T-cell (primary cell): ENCODE measurements around the gene ANKRD34C. TPM values are rescaled to one million over a fixed set of nuclear protein-coding genes. Genes with fewer than 3 reads are reported as not detected.
A peak's percentile ranks its signal among the peaks of the same experiment; 100 is the strongest.

Experiments
- ATAC-seq, 4 experiments: fragments of 200-7000 bp in 3 of 4; fragments of 150-1000 bp in 1 of 4; cut with Tn5 transposase; replicated peaks in 1 of 4; 1 replicate in 3 of 4; 2 replicates in 1 of 4; pipeline ENCODE4 v1.10.0; 2021; ENCODE audit warnings: moderate library complexity in 3 of 4, mild to moderate bottlenecking in 2 of 4, moderate number of reproducible peaks in 1 of 4
- CTCF ChIA-PET, 2 donors: fragments of 300-600 bp; sonication (Branson Sonifier 250); formaldehyde crosslinking; loops; one replicate each; lab custom pipeline; 2022; ENCODE audit warnings: antibody characterized with exemption in 2 of 2; lab: Charles Lee
- POLR2A ChIA-PET, 2 donors: fragments of 300-600 bp; sonication (Branson Sonifier 250); formaldehyde crosslinking; loops; one replicate each; lab custom pipeline; 2022; ENCODE audit warnings: antibody characterized with exemption in 2 of 2; lab: Charles Lee
- DNase-seq, 35 experiments: peaks; one replicate each; pipeline versions ENCODE4 v3.0.0 to v3.0.0-alpha.2; 2013 to 2023
- H3K27ac ChIP-seq: one replicate; pipeline ENCODE4 v1.5.1; 2013; ENCODE audit warnings: low read length
- H3K27me3 ChIP-seq, 2 experiments: replicated peaks in 1 of 2; 1 replicate in 1 of 2; 2 replicates in 1 of 2; pipeline versions ENCODE4 v1.6.1 to v1.7.0; 2013; ENCODE audit warnings: low read length in 1 of 2, mixed read lengths in 1 of 2; ENCODE audit not compliant: control insufficient read depth in 2 of 2, insufficient read depth in 2 of 2; ENCODE audit errors: extremely low read depth in 1 of 2
- H3K36me3 ChIP-seq, 2 donors: 1 replicate in 1 of 2; 2 replicates in 1 of 2; pipeline versions ENCODE4 v1.6.1 to v1.7.0; 2013; ENCODE audit warnings: low read length in 1 of 2; ENCODE audit not compliant: control insufficient read depth in 2 of 2, insufficient read depth in 1 of 2; ENCODE audit errors: extremely low read depth in 1 of 2
- H3K4me1 ChIP-seq, 2 experiments: 1 replicate in 1 of 2; 2 replicates in 1 of 2; pipeline versions ENCODE4 v1.6.1 to v1.7.0; 2013; ENCODE audit warnings: low read length in 2 of 2, mixed read lengths in 1 of 2; ENCODE audit not compliant: insufficient read depth in 2 of 2, control insufficient read depth in 1 of 2; ENCODE audit errors: extremely low read depth in 1 of 2
- H3K4me3 ChIP-seq, 2 donors: 1 replicate in 1 of 2; 2 replicates in 1 of 2; pipeline versions ENCODE4 v1.5.1 to v1.7.0; 2013; ENCODE audit warnings: mild to moderate bottlenecking in 2 of 2, low read length in 1 of 2, moderate library complexity in 1 of 2; ENCODE audit not compliant: control insufficient read depth in 1 of 2; ENCODE audit errors: extremely low read depth in 1 of 2
- H3K9me3 ChIP-seq: 2 replicates; pipeline ENCODE4 v1.7.0; 2013
- H3K27ac Mint-ChIP-seq, 2 donors: one replicate each; pipeline ENCODE4 v1.8.0; 2020 to 2021; ENCODE audit warnings: mild to moderate bottlenecking in 2 of 2, mixed read lengths in 2 of 2
- H3K27me3 Mint-ChIP-seq, 2 donors: one replicate each; pipeline ENCODE4 v1.8.0; 2021 to 2022; ENCODE audit warnings: mixed read lengths in 2 of 2
- H3K36me3 Mint-ChIP-seq: one replicate; pipeline ENCODE4 v1.8.0; 2021; ENCODE audit warnings: mixed read lengths
- H3K4me1 Mint-ChIP-seq, 3 donors: one replicate each; pipeline ENCODE4 v1.8.0; 2020 to 2022; ENCODE audit warnings: mixed read lengths in 3 of 3, mild to moderate bottlenecking in 1 of 3
- H3K4me3 Mint-ChIP-seq, 3 donors: one replicate each; pipeline ENCODE4 v1.8.0; 2020 to 2022; ENCODE audit warnings: mild to moderate bottlenecking in 3 of 3, mixed read lengths in 3 of 3, moderate library complexity in 3 of 3
- H3K9me3 Mint-ChIP-seq, 3 donors: one replicate each; pipeline ENCODE4 v1.8.0; 2020 to 2022; ENCODE audit warnings: mixed read lengths in 3 of 3
- WGBS: methylation state at CpG from one replicate; pipeline ENCODE4 v1.1.5; 2013; ENCODE audit warnings: missing lambda C conversion rate; ENCODE audit not compliant: insufficient coverage; 5-methylcytosine and 5-hydroxymethylcytosine counted together
- total RNA-seq, 35 experiments: library from RNA in 6 of 35; stranded (reverse) in 6 of 35; fragments of 120-200 nt in 1 of 35; gene quantifications; one replicate each; pipeline versions ENCODE4 v1.2.1 to v1.2.4 and lab custom pipeline; 2013 to 2026

ANKRD34C gene
- total RNA-seq, 5 donors from 2014 or later (not counting 1 experiment from before 2014, with no cell fraction given): not detected

- ATAC-seq (no peak), DNase-seq (no peak)
- Mint-ChIP-seq H3K4me1 (no peaks in the 10 kb centered on the region), H3K27ac (no peak overlapping the region), H3K36me3 (no peaks in the 10 kb centered on the region), H3K4me3 (no peak overlapping the region), H3K9me3 (peaks cover 0 to 4% (median 2%) of the 10 kb centered on the region in 3 donors), H3K27me3 (peaks cover 36 to 46% of the 10 kb centered on the region in 2 donors)
- ChIA-PET POLR2A (no interaction called here), CTCF (no interaction called here)
- H3K4me3 ChIP-seq: no peak overlapping the region
- H3K9me3 ChIP-seq: no peaks in the 10 kb centered on the region
- H3K36me3 ChIP-seq: no peaks in the 10 kb centered on the region
- no peaks in the 10 kb centered on the region for H3K4me1 ChIP-seq
- WGBS: 65% methylated on average over 3 of the region's 8 CpGs
- H3K27ac ChIP-seq: no peak overlapping the region
- H3K27me3 ChIP-seq: peaks cover 0 to 13% of the 10 kb centered on the region in 2 experiments
Observed at GRCh38 chr15:79257454-79257853, 25.1 kb upstream of the ANKRD34C start.

GRCh38 chr15:79261836-79262235 is 20.7 kb upstream of the ANKRD34C start:
- no peak for ATAC-seq
- POLR2A ChIA-PET: no interaction called here
- H3K4me3 ChIP-seq: no peak overlapping the region
- Mint-ChIP-seq H3K4me1 (no peaks in the 10 kb centered on the region), H3K27ac (no peak overlapping the region), H3K9me3 (no peaks in the 10 kb centered on the region), H3K27me3 (peaks cover 22 to 33% of the 10 kb centered on the region in 2 donors), H3K4me3 (no peak overlapping the region), H3K36me3 (no peaks in the 10 kb centered on the region)
- H3K9me3 ChIP-seq: no peaks in the 10 kb centered on the region
- CTCF ChIA-PET: no interaction called here
- peaks cover 0 to 17% of the 10 kb centered on the region in 2 experiments for H3K27me3 ChIP-seq
- no peak for DNase-seq
- WGBS: no CpG with 5 or more reads among the region's 1 CpG
- H3K4me1 ChIP-seq: no peaks in the 10 kb centered on the region
- H3K36me3 ChIP-seq: no peaks in the 10 kb centered on the region
- H3K27ac ChIP-seq: no peak overlapping the region

- no peaks in the 10 kb centered on the region for H3K9me3 Mint-ChIP-seq
- 80% methylated on average over 1 of the region's 4 CpGs for WGBS
- no peak overlapping the region for H3K27ac Mint-ChIP-seq
- no peak overlapping the region for H3K27ac ChIP-seq
- peaks cover 28 to 45% of the 10 kb centered on the region in 2 donors for H3K27me3 Mint-ChIP-seq
- H3K4me3 ChIP-seq: no peak overlapping the region
- DNase-seq: no peak
- no peak overlapping the region for H3K4me3 Mint-ChIP-seq
- H3K36me3 ChIP-seq: no peaks in the 10 kb centered on the region
- H3K4me1 ChIP-seq: no peaks in the 10 kb centered on the region
- H3K4me1 Mint-ChIP-seq: no peaks in the 10 kb centered on the region
- POLR2A ChIA-PET: no interaction called here
- H3K9me3 ChIP-seq: no peaks in the 10 kb centered on the region
- H3K27me3 ChIP-seq: peaks cover 0 to 16% of the 10 kb centered on the region in 2 experiments
- CTCF ChIA-PET: no interaction called here
- no peak for ATAC-seq
- H3K36me3 Mint-ChIP-seq: no peaks in the 10 kb centered on the region
Observed at GRCh38 chr15:79265167-79265566, 17.4 kb upstream of the ANKRD34C start.

- ChIA-PET POLR2A (no interaction called here), CTCF (no interaction called here)
- no peak overlapping the region for H3K27ac ChIP-seq
- Mint-ChIP-seq H3K9me3 (no peaks in the 10 kb centered on the region), H3K27ac (no peak overlapping the region), H3K4me3 (no peak overlapping the region), H3K4me1 (no peaks in the 10 kb centered on the region), H3K36me3 (no peaks in the 10 kb centered on the region), H3K27me3 (peaks cover 24 to 40% of the 10 kb centered on the region in 2 donors)
- H3K9me3 ChIP-seq: no peaks in the 10 kb centered on the region
- DNase-seq: no peak
- no peak for ATAC-seq
- H3K36me3 ChIP-seq: no peaks in the 10 kb centered on the region
- 53% methylated on average over 3 of the region's 3 CpGs for WGBS
- no peaks in the 10 kb centered on the region for H3K4me1 ChIP-seq
- H3K27me3 ChIP-seq: peaks cover 0 to 11% of the 10 kb centered on the region in 2 experiments
- H3K4me3 ChIP-seq: no peak overlapping the region
Observed at GRCh38 chr15:79265987-79266579, 16.4 kb upstream of the ANKRD34C start.

GRCh38 chr15:79283252-79284048 is 928 bp downstream of the ANKRD34C start:
- Mint-ChIP-seq H3K4me3 (no peak overlapping the region), H3K27me3 (peaks cover 66 to 77% of the 10 kb centered on the region in 2 donors), H3K4me1 (peaks cover 0 to 5% (median 0%) of the 10 kb centered on the region in 3 donors), H3K9me3 (peaks cover 3 to 15% (median 11%) of the 10 kb centered on the region in 3 donors), H3K27ac (no peak overlapping the region), H3K36me3 (no peaks in the 10 kb centered on the region)
- H3K27me3 ChIP-seq: peaks cover 14 to 24% of the 10 kb centered on the region in 2 experiments
- H3K36me3 ChIP-seq: no peaks in the 10 kb centered on the region
- H3K4me1 ChIP-seq: peaks cover 0 to 6% of the 10 kb centered on the region in 2 experiments
- DNase-seq: peak in 14 of 35 experiments; percentile 0 to 35 (median 10)
- 16% methylated on average over 44 of the region's 46 CpGs for WGBS
- H3K9me3 ChIP-seq: no peaks in the 10 kb centered on the region
- H3K27ac ChIP-seq: no peak overlapping the region
- ChIA-PET POLR2A (no interaction called here), CTCF (no interaction called here)
- no peak for ATAC-seq
- peak overlapping the region in 1 of 2 donors; percentile 18 for H3K4me3 ChIP-seq

GRCh38 chr15:79290642-79291275 is 8.2 kb downstream of the ANKRD34C start:
- Histone ChIP-seq H3K4me3 (no peak overlapping the region), H3K4me1 (no peaks in the 10 kb centered on the region), H3K27me3 (peaks cover 0 to 10% of the 10 kb centered on the region in 2 experiments), H3K9me3 (no peaks in the 10 kb centered on the region), H3K36me3 (no peaks in the 10 kb centered on the region), H3K27ac (no peak overlapping the region)
- no peaks in the 10 kb centered on the region for H3K9me3 Mint-ChIP-seq
- H3K36me3 Mint-ChIP-seq: no peaks in the 10 kb centered on the region
- POLR2A ChIA-PET: no interaction called here
- H3K27ac Mint-ChIP-seq: no peak overlapping the region
- 25% methylated on average over 2 of the region's 6 CpGs for WGBS
- ATAC-seq (no peak), DNase-seq (no peak)
- H3K4me1 Mint-ChIP-seq: peaks cover 0 to 4% (median 4%) of the 10 kb centered on the region in 3 donors
- H3K27me3 Mint-ChIP-seq: peaks cover 38 to 45% of the 10 kb centered on the region in 2 donors
- CTCF ChIA-PET: no interaction called here
- no peak overlapping the region for H3K4me3 Mint-ChIP-seq
